ENCODE measurements around the gene ABLIM2. TPM values are rescaled to one million over a fixed set of nuclear protein-coding genes. Genes with fewer than 3 reads are reported as not detected.

The ABLIM2 gene
- total RNA-seq, 4 donors from 2014 or later, result 5.9 to 20.0 (median 8.6) TPM

- no peak for TF ChIP-seq CTCF (IDR thresholded peaks at IDR 0.05; ENCODE audit: low read depth)
Observed at GRCh38 chr4:8108991-8109390, 49.6 kb downstream of the ABLIM2 start.

GRCh38 chr4:8108261-8108660 lies 50.4 kb downstream of the ABLIM2 start:
- no peak for TF ChIP-seq CTCF (IDR thresholded peaks at IDR 0.05; ENCODE audit: low read depth)

- no peak for TF ChIP-seq CTCF (IDR thresholded peaks at IDR 0.05; ENCODE audit: low read depth)
Observed at GRCh38 chr4:8107146-8107657, 51.4 kb downstream of the ABLIM2 start.

- TF ChIP-seq CTCF (IDR thresholded peaks at IDR 0.05; ENCODE audit: low read depth), result no peak
Observed at GRCh38 chr4:8106451-8107025, 52.1 kb downstream of the ABLIM2 start.

- TF ChIP-seq CTCF (IDR thresholded peaks at IDR 0.05; ENCODE audit: low read depth), result no peak
Observed at GRCh38 chr4:8105306-8106100, 53.1 kb downstream of the ABLIM2 start.

- no peak for TF ChIP-seq CTCF (IDR thresholded peaks at IDR 0.05; ENCODE audit: low read depth)
Observed at GRCh38 chr4:8104491-8105305, 53.9 kb downstream of the ABLIM2 start.
